Measurements from ENCODE around the gene LRRC75A.

DNA sequence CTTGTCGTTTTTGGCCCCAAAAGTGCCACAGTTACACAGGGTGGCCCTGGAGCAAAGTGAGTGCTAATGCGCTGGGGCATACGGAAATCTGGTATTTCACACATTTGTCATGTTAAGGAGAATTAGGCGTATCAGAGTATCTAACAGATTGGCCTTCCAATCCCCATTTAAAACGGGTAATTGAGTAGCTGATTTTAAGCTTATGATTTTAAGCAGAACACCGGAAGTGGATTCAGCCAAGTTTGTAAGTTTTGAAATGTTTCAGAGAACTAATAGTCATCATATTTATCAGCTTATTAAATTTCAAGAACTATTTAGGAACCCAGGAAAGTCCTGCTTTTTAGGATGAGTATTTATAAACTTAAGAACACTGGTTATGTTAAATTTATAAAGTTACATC lies 19.5 kb downstream of the LRRC75A start:
- TF ChIP-seq, protein P1, sequence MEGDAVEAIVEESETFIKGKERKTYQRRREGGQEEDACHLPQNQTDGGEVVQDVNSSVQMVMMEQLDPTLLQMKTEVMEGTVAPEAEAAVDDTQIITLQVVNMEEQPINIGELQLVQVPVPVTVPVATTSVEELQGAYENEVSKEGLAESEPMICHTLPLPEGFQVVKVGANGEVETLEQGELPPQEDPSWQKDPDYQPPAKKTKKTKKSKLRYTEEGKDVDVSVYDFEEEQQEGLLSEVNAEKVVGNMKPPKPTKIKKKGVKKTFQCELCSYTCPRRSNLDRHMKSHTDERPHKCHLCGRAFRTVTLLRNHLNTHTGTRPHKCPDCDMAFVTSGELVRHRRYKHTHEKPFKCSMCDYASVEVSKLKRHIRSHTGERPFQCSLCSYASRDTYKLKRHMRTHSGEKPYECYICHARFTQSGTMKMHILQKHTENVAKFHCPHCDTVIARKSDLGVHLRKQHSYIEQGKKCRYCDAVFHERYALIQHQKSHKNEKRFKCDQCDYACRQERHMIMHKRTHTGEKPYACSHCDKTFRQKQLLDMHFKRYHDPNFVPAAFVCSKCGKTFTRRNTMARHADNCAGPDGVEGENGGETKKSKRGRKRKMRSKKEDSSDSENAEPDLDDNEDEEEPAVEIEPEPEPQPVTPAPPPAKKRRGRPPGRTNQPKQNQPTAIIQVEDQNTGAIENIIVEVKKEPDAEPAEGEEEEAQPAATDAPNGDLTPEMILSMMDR (IDR thresholded peaks at IDR 0.05; ENCODE audit: low read depth, low read length), result no peak
- TF ChIP-seq, protein P2, sequence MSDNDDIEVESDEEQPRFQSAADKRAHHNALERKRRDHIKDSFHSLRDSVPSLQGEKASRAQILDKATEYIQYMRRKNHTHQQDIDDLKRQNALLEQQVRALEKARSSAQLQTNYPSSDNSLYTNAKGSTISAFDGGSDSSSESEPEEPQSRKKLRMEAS (IDR thresholded peaks at IDR 0.05; ENCODE audit: low read depth, low read length), result no peak
